GM11168 (cell line): ENCODE data around the gene ZNF664.

Source experiments
- in situ Hi-C: fragments of 300-500 bp; cut with MboI; formaldehyde crosslinking; loops from one replicate; pipeline ENCODE4 v1.12.0; 2022; ENCODE audit warnings: low sequenced_read_pairs; ENCODE audit not compliant: unreplicated experiment

ZNF664 gene

GRCh38 chr12:123984903-123985302 is 11.9 kb downstream of the ZNF664 start:
- in situ Hi-C loops: loop anchor here (25.0 kb wide), 1 partner anchor 348 kb away; the partner anchor contains the start of genes EIF2B1 and GTF2H3

DNA sequence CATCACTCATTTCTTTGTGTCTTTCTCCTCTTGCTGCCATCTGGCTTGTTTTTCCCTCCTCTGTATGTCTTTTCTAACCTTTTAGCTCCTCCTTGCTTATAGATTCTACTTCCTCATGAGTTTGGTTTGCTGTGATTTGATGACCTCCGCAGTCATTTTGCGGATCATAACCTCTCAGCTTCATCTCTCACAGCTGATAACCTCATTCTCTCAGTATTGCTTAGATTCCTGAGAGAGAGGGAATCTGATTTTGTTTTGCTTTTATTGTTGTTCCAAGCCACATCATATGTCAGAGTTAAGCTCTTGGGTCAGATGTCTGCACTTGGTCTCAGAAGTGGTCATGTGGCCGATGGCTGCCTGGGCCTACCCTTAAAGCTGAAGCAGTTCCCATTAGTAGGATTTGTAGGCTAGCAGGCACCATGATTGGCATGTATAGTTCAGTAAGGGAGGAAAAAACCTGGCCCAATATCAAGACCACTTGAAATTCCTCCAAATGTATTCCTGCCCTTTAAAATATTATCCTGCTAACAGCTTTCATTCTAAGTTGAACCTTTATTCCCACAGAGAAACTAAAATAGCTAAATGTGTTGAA is 13.5 kb downstream of the ZNF664 start:
- in situ Hi-C loops: loop anchor here (25.0 kb wide), 1 partner anchor 349 kb away; the partner anchor contains the start of genes EIF2B1 and GTF2H3

DNA sequence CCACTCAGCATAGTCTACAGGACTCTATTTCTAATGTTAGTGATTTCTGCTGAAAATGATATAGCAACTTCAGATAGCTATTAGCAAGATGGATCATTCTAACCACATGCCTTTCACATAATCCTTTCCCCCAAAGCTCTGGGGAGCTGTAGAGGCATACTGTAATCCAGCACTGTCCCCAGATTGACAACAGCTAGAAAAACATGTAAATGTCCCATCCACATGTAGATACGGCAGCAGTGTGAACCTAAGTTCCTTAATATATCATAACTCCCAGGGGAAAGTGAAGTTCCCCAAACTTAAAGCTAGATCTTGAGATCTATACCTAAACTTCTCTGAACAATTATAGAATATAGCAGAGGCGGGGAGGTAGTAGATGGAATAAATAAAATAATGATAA is 14.0 kb downstream of the ZNF664 start:
- in situ Hi-C loops: loop anchor here (25.0 kb wide), 1 partner anchor 350 kb away; the partner anchor contains the start of genes EIF2B1 and GTF2H3

- in situ Hi-C loops: loop anchor here (25.0 kb wide), 1 partner anchor 352 kb away; the partner anchor contains the start of genes EIF2B1 and GTF2H3
Observed at GRCh38 chr12:123989168-123989567, 16.2 kb downstream of the ZNF664 start.

DNA sequence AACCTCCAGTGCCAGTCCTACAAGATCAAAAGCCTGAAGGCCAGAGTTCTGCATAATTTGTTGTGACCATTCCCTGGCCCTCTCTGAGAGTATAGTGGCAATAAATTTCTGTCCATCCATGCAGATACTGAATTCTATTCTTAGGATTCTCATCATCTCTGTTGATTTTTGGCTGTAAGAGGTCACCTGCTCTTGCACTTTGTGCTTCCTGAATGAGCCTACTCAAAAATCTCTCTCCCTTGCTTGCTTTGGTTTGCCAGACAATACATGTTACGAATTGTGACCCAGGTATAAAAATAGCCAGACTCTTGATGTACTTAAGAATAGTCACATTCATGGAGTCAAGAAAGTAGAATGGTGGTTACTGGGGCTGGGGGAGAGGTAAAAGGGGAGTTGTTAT is 16.7 kb downstream of the ZNF664 start:
- in situ Hi-C loops: loop anchor here (25.0 kb wide), 1 partner anchor 352 kb away; the partner anchor contains the start of genes EIF2B1 and GTF2H3

DNA sequence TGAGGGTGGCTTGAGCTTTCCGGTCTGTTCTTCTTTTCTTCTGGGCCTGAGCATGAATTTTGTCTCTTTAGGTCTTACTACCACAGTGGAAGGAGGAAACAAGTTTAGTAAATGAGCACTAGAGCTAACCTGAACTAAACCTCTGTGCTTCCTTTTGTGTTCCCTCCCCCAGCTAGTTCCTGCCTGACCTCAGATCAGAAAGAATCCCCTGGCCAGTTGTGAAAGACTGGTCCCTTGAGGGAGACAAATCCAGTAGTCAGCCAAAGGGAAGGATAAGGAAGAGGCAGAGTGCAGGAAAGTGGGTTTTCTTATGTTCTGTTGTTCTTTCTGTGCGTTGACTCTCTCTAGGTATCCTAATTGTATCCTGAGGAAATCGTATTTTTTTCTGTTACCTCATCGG is 17.5 kb downstream of the ZNF664 start:
- in situ Hi-C loops: loop anchor here (25.0 kb wide), 1 partner anchor 353 kb away; the partner anchor contains the start of genes EIF2B1 and GTF2H3

GRCh38 chr12:123991372-123991951 is 18.4 kb downstream of the ZNF664 start:
- in situ Hi-C loops: loop anchor here (25.0 kb wide), 1 partner anchor 354 kb away; the partner anchor contains the start of genes EIF2B1 and GTF2H3

GRCh38 chr12:123992118-123992825 is 19.3 kb downstream of the ZNF664 start:
- in situ Hi-C loops: loop anchor here (25.0 kb wide), 1 partner anchor 355 kb away; the partner anchor contains the start of genes EIF2B1 and GTF2H3

DNA sequence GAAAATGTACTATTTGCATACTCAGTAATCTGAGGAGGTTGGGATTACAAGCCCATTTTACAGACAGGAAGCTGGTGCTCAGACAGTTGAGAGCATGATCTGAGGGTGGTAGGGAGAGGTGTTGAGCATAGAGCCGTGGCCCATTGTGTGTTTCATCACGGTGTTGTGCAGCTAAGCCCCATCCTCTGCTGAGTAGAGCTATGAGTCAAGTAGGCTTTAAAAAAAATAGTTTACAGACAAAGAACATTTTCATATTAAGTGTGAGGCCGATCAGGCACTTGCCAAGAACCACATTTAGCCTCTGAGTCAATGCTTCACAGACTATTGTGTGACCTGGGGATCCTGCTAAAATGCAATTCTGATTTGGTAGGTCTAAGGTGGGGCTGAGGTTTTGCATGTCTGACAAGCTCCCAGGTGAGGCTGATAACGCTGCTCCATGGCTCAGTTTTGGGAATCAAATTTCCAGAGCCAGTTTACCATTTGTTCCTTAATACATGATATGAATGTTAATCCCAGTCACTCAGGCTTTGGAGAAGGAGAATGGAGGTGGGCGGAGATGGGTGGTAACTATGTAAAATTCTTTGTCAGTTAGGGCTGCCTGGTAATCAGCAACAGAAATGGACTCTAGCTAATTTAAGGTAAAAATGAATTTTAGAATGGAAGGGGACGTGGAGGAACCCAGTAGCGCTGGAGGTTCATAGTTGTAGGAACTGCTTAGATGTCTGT is 22.2 kb downstream of the ZNF664 start:
- in situ Hi-C loops: loop anchor here (25.0 kb wide), 1 partner anchor 358 kb away; the partner anchor contains the start of genes EIF2B1 and GTF2H3

DNA sequence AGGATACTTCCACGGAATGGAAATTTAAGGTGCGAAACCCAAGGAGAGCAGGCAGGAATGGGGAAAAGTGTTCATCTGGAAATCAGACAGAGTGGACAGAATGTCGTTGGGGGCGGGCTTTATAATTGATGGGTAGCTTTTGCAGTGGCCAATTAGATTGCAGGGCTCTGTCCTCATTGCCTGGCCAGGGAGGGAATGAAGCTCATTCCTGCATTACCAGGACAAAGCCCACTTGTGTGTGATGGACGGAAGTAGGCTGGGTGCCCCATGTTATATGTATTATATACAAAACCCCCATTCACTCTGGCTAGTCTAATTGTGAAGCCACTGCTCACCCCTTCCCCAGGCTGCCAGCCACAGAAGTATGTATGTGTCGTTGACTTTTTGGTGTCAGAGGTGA is 23.6 kb downstream of the ZNF664 start:
- in situ Hi-C loops: loop anchor here (25.0 kb wide), 1 partner anchor 359 kb away; the partner anchor contains the start of genes EIF2B1 and GTF2H3

DNA sequence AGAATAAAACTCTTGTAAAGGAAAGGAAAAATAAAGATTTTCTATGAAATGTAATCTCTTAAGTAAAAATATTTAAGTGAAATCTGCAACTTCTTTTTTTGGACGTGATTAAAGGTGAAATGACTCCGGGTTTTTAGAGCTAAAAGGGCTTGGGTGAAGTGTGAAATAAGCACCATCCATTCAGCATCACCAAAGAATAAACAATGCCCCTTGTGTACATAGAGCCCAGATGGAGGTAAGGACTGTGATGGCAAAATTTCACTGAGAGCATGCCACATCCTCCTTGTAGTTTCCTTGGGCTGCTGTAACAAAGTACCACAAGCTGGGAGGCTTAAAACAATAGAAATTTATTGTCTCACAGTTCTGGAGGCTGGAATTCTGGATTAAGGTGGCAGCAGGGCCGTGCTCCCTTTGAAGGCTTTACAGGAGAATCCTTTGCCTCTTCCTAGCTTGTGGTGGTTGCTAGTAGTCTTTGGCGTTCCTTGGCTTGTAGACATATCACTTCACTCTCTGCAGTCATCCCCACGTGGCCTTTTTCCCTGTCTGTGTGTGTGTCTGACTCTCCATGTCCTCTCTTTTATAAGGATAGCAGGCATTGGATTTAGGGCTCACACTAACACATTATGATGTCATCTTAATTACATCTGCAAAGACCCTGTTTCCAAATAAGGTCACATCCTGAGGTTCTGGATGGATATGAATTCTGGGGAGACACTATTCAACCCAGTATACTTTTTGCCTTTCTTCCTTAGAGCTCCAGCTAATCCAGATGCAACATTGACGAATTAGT is 24.2 kb downstream of the ZNF664 start:
- in situ Hi-C loops: loop anchor here (25.0 kb wide), 1 partner anchor 360 kb away; the partner anchor contains the start of genes EIF2B1 and GTF2H3

DNA sequence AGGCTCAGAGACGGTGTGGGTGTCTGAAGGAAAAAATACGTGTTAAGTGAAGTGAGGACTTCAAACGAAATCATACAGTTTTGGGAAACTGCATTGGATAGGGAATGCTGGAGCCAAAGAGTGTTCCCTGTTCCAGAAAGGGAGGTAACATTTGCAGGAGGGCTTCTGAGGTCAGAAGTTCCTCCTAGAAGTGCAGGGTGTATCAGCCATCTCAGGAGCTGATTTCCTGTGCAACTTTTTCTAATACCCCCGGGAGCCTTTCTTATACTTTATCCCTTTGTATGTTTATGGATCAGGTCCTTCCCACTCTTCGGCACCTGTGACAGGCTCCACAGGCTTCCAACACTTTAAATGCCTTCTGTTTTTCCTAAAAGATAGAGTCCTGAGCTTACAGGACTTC is 24.9 kb downstream of the ZNF664 start:
- in situ Hi-C loops: loop anchor here (25.0 kb wide), 1 partner anchor 361 kb away; the partner anchor contains the start of genes EIF2B1 and GTF2H3

- in situ Hi-C loops: loop anchor here (25.0 kb wide), 1 partner anchor 361 kb away; the partner anchor contains the start of genes EIF2B1 and GTF2H3
Observed at GRCh38 chr12:123998344-123998990, 25.5 kb downstream of the ZNF664 start.

- in situ Hi-C loops: loop anchor here (25.0 kb wide), 1 partner anchor 362 kb away; the partner anchor contains the start of genes EIF2B1 and GTF2H3
Observed at GRCh38 chr12:123998991-123999359, 26.0 kb downstream of the ZNF664 start.

- in situ Hi-C loops: no loop called here
Observed at GRCh38 chr12:124000111-124000510, 27.1 kb downstream of the ZNF664 start.

DNA sequence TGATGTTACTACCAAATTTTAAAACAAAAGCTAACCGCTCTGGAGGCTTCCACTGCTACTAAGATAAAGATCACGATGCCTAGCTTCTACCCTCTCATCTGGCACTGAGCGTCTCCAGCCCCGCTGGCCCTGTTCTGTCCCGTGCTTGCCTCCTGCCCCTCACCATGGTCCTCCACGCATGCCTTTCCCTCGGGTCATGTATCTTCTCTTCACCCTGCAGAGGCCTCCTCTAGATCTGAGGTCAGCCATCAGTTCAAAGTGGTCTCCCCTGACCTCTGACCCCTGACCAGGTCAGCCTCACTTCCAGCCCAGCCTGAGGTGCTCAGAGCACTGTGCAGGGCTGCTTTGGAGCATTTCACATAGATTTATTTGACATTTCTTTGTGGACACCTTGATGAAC is 28.3 kb downstream of the ZNF664 start:
- in situ Hi-C loops: no loop called here

GRCh38 chr12:124002021-124002644 is 29.1 kb downstream of the ZNF664 start:
- in situ Hi-C loops: no loop called here

- in situ Hi-C loops: no loop called here
Observed at GRCh38 chr12:124002654-124003053, 29.6 kb downstream of the ZNF664 start.
